OCI-LY7 (cell line): ENCODE results near the gene OTOP1. TPM values are rescaled to one million over a fixed set of nuclear protein-coding genes. Genes with fewer than 3 reads are reported as not detected.
"Not testable (repeated sequence)": the region's sequence is repeated elsewhere in the genome, so short reads cannot be mapped to it uniquely, and the experiment has no call there.

ENCODE experiments used
- BruUV-seq: library from RNA; stranded (reverse); fragments of 400-500 nt; replicated peaks from 2 replicates; lab custom pipeline; 2021; lab: Mats Ljungman, UMichigan
- CTCF ChIA-PET: fragments of 300-600 bp; sonication (Branson Sonifier 250); formaldehyde crosslinking; loops from one replicate; lab custom pipeline; 2022; ENCODE audit warnings: antibody characterized with exemption; ENCODE audit not compliant: unreplicated experiment; lab: Charles Lee
- POLR2A ChIA-PET: fragments of 300-600 bp; sonication (Branson Sonifier 250); formaldehyde crosslinking; loops from one replicate; lab custom pipeline; 2022; ENCODE audit warnings: antibody characterized with exemption; lab: Charles Lee
- DNase-seq: peaks from one replicate; pipeline ENCODE4 v3.0.0-alpha.2; 2015; ENCODE audit warnings: low spot score
- H2AFZ ChIP-seq: fragments of 200-600 bp; sonication (generic), shearing (Covaris generic); 2 replicates; pipeline ENCODE4 v1.6.1; 2014; ENCODE audit warnings: mild to moderate bottlenecking, antibody characterized with exemption, low read length, moderate library complexity
- H3K27ac ChIP-seq: fragments of 200-600 bp; sonication (generic); 2 replicates; pipeline ENCODE4 v1.5.1; 2014; ENCODE audit warnings: mixed run types, low read depth, mild to moderate bottlenecking, moderate library complexity, low read length, inconsistent platforms; ENCODE audit not compliant: poor library complexity, severe bottlenecking
- H3K36me3 ChIP-seq: fragments of 200-600 bp; sonication (generic); 2 replicates; pipeline ENCODE4 v1.6.1; 2014; ENCODE audit warnings: mild to moderate bottlenecking, antibody characterized with exemption, low read length, moderate library complexity, mixed read lengths; ENCODE audit not compliant: insufficient read depth
- H3K4me1 ChIP-seq: fragments of 200-600 bp; sonication (generic); 2 replicates; pipeline ENCODE4 v1.5.1; 2014; ENCODE audit warnings: mild to moderate bottlenecking, low read length; ENCODE audit not compliant: insufficient read depth, poor library complexity, severe bottlenecking
- H3K4me2 ChIP-seq: fragments of 200-600 bp; sonication (generic); 2 replicates; pipeline ENCODE4 v1.6.1; 2014; ENCODE audit warnings: mild to moderate bottlenecking, low read length
- H3K4me3 ChIP-seq: fragments of 200-600 bp; sonication (generic); 2 replicates; pipeline ENCODE4 v1.5.1; 2014; ENCODE audit warnings: mild to moderate bottlenecking, low read depth, low read length; ENCODE audit not compliant: poor library complexity, severe bottlenecking
- H3K79me2 ChIP-seq: fragments of 200-600 bp; sonication (generic); 2 replicates; pipeline ENCODE4 v1.6.1; 2016; ENCODE audit warnings: low read depth, mild to moderate bottlenecking, low read length, moderate library complexity, mixed read lengths; ENCODE audit not compliant: insufficient read depth
- H3K9me2 ChIP-seq: fragments of 200-600 bp; sonication (generic); 2 replicates; pipeline ENCODE4 v1.6.1; 2016; ENCODE audit warnings: mild to moderate bottlenecking, low read length, mixed read lengths; ENCODE audit not compliant: insufficient read depth
- H3K9me3 ChIP-seq: fragments of 200-600 bp; sonication (generic); 2 replicates; pipeline ENCODE4 v1.6.1; 2014; ENCODE audit warnings: mild to moderate bottlenecking, mixed run types, low read length, mixed read lengths
- H4K20me1 ChIP-seq: fragments of 200-600 bp; sonication (generic); 2 replicates; pipeline ENCODE4 v1.6.1; 2014; ENCODE audit warnings: mild to moderate bottlenecking, antibody characterized with exemption, low read length, moderate library complexity, mixed read lengths; ENCODE audit not compliant: insufficient read depth
- intact Hi-C: fragments of 100-400 bp; cut with micrococcal nuclease; formaldehyde crosslinking; loops from one replicate; pipeline ENCODE4 v1.10.0; 2022; ENCODE audit not compliant: unreplicated experiment
- total RNA-seq, 2 experiments: library from RNA; depleted of rRNA in 1 of 2; stranded (reverse); fragments of >200 nt in 1 of 2; shearing (Covaris generic) in 1 of 2; gene quantifications; 2 replicates each; pipeline ENCODE4 v1.2.3, GENCODE V29; 2014 to 2022

OTOP1 gene
- total RNA-seq, 2 experiments from 2014 or later, result not detected

- not testable (repeated sequence) for H3K4me1 ChIP-seq, BruUV-seq
Measured at GRCh38 chr4:4166986-4167385, 59.7 kb downstream of the OTOP1 start.

GRCh38 chr4:4165701-4166392, 60.9 kb downstream of the OTOP1 start:
- H3K9me3 ChIP-seq, H3K4me2 ChIP-seq, H4K20me1 ChIP-seq, POLR2A ChIA-PET, H3K27ac ChIP-seq, DNase-seq, H3K36me3 ChIP-seq, intact Hi-C loops, H3K9me2 ChIP-seq, BruUV-seq, H2AFZ ChIP-seq, CTCF ChIA-PET, H3K4me3 ChIP-seq, H3K4me1 ChIP-seq, H3K79me2 ChIP-seq: not testable (repeated sequence)

More at GRCh38 chr4:4166986-4167385, 59.7 kb downstream of the OTOP1 start:
- H2AFZ ChIP-seq, H3K36me3 ChIP-seq, H3K4me3 ChIP-seq, H3K9me3 ChIP-seq, H3K9me2 ChIP-seq, CTCF ChIA-PET, DNase-seq, H4K20me1 ChIP-seq, POLR2A ChIA-PET, H3K27ac ChIP-seq, H3K79me2 ChIP-seq, intact Hi-C loops, H3K4me2 ChIP-seq: not testable (repeated sequence)

- BruUV-seq, H3K36me3 ChIP-seq, DNase-seq, H3K9me3 ChIP-seq, H2AFZ ChIP-seq, H3K79me2 ChIP-seq, H3K4me3 ChIP-seq, CTCF ChIA-PET, H3K4me2 ChIP-seq, H3K4me1 ChIP-seq, H3K27ac ChIP-seq, H4K20me1 ChIP-seq, H3K9me2 ChIP-seq, intact Hi-C loops, POLR2A ChIA-PET: not testable (repeated sequence)
Measured at GRCh38 chr4:4164532-4165173, 62.1 kb downstream of the OTOP1 start.

GRCh38 chr4:4162186-4162585, 64.5 kb downstream of the OTOP1 start:
- BruUV-seq, H2AFZ ChIP-seq, H3K9me2 ChIP-seq, H3K27ac ChIP-seq, intact Hi-C loops, H4K20me1 ChIP-seq, H3K36me3 ChIP-seq, H3K4me1 ChIP-seq, H3K4me3 ChIP-seq, CTCF ChIA-PET, H3K79me2 ChIP-seq, H3K9me3 ChIP-seq, DNase-seq, POLR2A ChIA-PET, H3K4me2 ChIP-seq: not testable (repeated sequence)

GRCh38 chr4:4160956-4161665, 65.6 kb downstream of the OTOP1 start:
- H3K4me2 ChIP-seq, H4K20me1 ChIP-seq, CTCF ChIA-PET, BruUV-seq, H2AFZ ChIP-seq, H3K27ac ChIP-seq, H3K4me3 ChIP-seq, DNase-seq, H3K36me3 ChIP-seq, POLR2A ChIA-PET, H3K9me2 ChIP-seq, intact Hi-C loops, H3K79me2 ChIP-seq, H3K4me1 ChIP-seq, H3K9me3 ChIP-seq: not testable (repeated sequence)
